C4-2B (cell line): ENCODE results near the gene TLR7.

ENCODE experiments used
- CTCF ChIP-seq: fragments of 450-650 bp; conservative IDR thresholded peaks from 2 replicates; pipeline ENCODE4 v1.5.1; 2017; ENCODE audit warnings: mild to moderate bottlenecking
- ZFX ChIP-seq: fragments of 450-650 bp; IDR thresholded peaks from 2 replicates; pipeline ENCODE4 v1.6.1; 2017

GRCh38 chrX:12866451-12867377 is at the start of gene TLR7:
- no peak for TF ChIP-seq CTCF
- no peak for TF ChIP-seq ZFX
